GM21447 (cell line): ENCODE measurements around the gene PKNOX2.

ENCODE experiments used
- ATAC-seq: cut with Tn5 transposase; IDR thresholded peaks from one replicate; pipeline ENCODE4 v1.9.1; 2021; ENCODE audit not compliant: unreplicated experiment

Gene PKNOX2

DNA sequence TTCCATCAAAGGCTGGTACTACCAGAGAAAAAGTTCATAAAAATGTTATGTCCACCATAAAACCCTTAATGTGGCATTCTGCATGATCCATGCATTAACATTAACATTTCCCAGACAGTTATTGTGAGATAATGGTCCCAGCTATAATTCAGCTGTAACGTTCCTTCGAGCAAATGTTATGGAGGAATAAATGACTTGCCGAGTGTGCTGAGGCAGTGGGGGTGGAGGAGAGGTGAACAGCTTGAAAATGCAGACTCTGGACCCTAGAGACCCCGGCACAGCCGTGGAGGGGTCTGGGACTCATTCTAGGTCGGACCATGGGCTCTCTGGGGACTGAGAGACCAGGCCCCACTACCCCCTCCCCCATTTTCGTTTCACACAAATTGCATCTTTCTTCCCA, 141.9 kb downstream of the PKNOX2 start:
- no peak for ATAC-seq

DNA sequence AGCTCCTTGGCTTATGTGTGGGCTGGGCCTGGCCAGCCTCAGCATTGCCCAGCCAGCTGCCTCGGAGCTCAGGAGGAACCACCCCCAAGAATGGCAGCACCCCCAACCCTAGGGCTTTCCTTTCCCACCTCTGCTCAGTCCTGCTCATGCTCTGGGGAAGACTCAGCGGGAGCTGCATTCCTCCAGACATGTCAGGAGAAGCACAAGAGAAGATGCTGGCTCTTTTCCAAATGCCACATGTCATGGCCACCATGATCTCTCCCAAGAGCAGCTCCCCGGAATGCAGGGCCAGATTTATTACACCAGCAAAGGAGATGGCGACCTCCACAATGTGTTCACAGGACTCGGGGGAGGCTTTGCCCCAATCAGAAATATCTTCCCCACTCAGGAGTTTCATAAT, 143.7 kb downstream of the PKNOX2 start:
- ATAC-seq, result no peak

DNA sequence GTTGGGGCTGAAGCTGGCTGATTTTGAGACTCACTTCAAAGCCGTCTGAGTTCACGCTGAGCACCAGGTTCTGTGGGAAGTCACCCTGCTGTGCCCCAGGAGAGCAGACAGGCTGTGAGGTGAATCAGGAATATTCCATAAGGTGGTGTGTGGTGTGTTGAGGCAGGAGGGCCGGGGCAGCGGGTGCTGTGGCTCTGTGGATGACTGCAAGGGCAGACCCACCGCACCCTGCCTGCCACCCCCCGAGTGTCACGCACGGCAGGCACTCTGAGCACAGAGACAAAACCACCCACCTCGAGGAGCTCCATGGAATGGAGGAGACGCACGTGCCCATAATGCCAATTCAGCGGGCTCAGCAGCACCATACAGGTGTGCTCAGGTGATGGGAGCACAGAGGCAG, 147.8 kb downstream of the PKNOX2 start:
- ATAC-seq, result no peak

DNA sequence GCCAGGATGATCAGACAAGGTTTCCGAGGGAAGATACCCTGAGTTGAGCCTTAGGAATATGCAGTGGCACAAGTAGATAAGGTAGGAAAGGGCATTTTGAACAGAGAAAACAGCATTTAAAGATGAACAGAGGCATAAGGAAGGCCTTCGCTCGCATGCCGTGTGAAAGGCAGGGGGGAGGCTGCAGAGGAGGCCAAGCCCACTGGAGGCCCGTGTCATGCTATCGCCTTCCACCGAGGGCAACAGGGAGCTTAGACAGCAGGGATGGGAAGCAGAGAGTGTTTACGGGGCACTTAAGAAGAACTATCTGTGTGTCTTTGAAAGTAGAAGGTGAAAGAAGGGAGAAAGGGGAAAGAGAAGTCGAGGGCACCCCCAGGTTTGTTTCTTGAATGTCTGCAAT, 148.3 kb downstream of the PKNOX2 start:
- no peak for ATAC-seq

GRCh38 chr11:125313271-125314219, 149.0 kb downstream of the PKNOX2 start:
- ATAC-seq, result no peak

DNA sequence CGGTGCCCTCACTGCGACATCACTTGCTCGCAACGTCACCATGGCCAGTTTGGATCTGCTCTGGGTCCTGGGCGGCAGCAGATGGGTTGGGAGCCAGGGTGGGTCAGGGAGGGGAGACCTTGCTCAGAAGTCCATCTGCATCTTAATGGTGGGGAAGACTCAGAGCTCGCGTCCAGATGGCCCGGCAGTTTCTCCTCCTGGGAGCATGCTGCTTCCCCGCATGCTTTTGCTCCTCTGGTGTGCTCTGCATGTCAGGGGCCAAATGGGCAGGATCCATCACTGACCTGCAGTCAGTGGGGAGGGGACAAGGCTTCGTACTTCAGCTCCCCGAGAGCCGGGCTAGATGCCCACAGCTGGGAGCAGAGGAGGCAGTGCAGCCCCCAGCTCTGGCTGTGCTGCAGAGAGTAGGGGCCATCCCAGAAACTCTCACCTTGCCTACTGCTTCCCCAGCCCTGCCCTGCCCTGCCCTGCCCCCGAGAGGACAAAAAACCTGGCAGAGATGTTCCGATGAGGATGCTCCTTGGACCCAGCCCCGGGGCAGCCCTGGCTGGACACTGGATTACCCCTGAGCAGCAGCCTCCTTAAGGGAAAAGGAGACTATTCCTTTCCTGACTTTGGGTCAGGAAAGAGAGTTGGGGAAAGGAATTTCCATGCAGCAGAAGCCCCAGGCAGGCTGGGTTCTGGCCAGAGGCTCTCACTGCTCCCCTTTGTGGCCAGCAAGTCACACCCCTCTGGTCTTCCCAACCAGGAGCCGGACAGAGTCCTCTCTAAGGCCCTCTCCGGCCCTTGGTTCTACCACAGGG, 149.9 kb downstream of the PKNOX2 start:
- ATAC-seq, result no peak

GRCh38 chr11:125315079-125315740, 150.7 kb downstream of the PKNOX2 start:
- ATAC-seq, result no peak

- no peak for ATAC-seq
Measured at GRCh38 chr11:125317416-125317815, 152.9 kb downstream of the PKNOX2 start.

GRCh38 chr11:125319649-125320048, 155.1 kb downstream of the PKNOX2 start:
- ATAC-seq, result no peak

GRCh38 chr11:125320347-125321076, 156.0 kb downstream of the PKNOX2 start:
- ATAC-seq, result no peak

DNA sequence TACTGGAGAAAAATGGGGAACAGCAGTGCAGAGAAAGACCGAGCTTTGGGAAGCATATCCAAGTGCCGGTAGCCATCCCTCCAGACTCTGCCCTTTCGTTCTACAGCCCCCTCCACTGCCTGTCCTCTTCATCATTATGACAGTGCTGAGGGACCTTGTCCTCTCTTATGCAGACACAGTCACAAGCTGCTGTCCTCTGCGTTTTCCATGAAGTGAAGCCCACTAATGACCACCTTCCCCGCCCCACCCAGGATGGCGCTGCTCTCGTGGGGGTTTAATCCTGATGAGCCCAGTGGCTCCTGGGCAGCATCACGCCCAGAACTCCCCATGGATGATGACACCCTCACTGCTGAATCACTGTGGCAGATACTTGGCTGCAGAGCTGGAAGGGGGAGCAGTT, 157.7 kb downstream of the PKNOX2 start:
- ATAC-seq, result no peak

- no peak for ATAC-seq
Measured at GRCh38 chr11:125325196-125325595, 160.6 kb downstream of the PKNOX2 start.

GRCh38 chr11:125326126-125326525, 161.6 kb downstream of the PKNOX2 start:
- no peak for ATAC-seq

DNA sequence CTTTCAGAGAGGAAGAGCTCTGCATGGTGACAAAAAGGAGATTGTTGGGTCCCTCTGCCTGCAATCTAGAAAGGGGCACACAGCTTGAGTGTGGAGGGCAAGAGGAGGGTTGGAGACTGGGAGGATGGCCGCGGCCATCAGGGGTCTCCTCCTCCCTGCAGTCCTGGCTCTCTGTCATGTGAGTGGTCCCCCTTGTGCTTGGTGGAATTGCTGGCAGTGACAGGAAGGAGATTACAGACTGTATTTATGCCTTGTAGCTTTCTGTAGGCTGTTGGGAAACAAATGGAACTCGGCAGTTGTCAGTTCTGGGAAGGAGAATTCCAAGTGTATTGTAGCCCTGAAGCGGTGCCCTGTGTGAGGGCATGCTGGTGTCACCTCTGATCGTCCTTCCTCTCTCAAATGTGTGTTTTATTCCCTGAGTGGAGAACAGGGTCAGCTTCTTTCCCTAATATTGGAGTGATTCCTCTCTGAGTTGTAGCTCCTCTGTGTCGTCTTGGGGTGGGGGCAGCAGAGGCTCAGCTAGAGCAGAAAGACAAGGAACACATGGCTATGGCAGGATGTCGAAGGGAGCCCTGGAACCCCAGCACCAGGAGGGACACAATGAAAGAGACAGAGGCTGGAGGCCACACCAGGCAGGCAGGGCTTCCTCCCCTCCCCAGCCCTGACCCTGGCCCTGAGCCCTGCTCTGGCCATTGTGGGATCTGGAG, 163.1 kb downstream of the PKNOX2 start:
- no peak for ATAC-seq

DNA sequence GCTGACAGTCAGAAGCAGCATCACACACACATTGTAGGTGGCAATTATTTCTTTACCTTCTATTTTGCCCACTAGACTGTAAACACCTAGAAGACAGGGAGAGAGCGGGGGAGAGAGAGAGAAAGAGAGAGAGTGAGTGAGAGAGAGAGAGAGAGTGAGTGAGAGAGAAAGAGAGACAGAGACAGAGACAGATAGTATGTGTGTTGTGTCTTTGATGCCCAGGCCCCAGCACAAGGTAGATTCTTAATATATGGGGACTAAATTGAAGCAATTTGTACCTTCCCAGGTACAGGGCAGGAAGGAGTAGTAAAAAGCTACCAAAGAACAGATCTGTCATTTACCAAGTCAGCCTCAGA, 163.7 kb downstream of the PKNOX2 start:
- no peak for ATAC-seq

GRCh38 chr11:125329786-125330185, 165.2 kb downstream of the PKNOX2 start:
- ATAC-seq, result no peak

- no peak for ATAC-seq
Measured at GRCh38 chr11:125330462-125331325, 166.1 kb downstream of the PKNOX2 start.

GRCh38 chr11:125331357-125332035, 166.9 kb downstream of the PKNOX2 start:
- no peak for ATAC-seq

DNA sequence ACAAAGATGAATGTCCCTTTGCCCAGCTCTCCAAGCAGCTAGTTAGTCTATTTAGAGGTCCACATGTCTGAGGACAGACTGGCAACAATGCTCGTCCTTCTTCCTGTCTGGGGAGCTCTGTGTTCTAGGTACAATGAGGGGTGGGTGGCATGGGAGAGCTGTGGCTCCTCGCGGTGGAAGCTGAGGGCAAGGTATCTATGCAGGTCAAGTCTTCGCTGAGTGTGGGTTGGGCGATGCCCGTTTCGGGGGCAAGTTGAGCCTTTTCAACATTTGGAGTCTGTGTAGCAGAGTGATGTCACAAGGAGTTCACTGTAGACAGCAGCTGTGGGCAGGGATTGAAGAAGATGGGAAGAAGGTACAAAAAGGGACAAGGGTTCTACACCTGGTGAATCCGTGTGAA, 168.3 kb downstream of the PKNOX2 start:
- ATAC-seq, result no peak
